Gastroesophageal sphincter (tissue), 4 donors: ENCODE measurements around the gene CLTB. TPM values are rescaled to one million over a fixed set of nuclear protein-coding genes. Genes with fewer than 3 reads are reported as not detected.

ENCODE experiments used
- ATAC-seq: fragments of 150-250 bp; one replicate; pipeline ENCODE4 v1.9.1; 2016; ENCODE audit warnings: mild to moderate bottlenecking, moderate library complexity
- H3K27ac ChIP-seq, 4 donors: fragments of 200-600 bp; sonication (generic) in 3 of 4; 1 replicate in 3 of 4; 2 replicates in 1 of 4; pipeline ENCODE4 v1.5.1; 2016 to 2019
- H3K27me3 ChIP-seq: fragments of 200-600 bp; sonication (generic); one replicate; pipeline ENCODE4 v1.5.1; 2019
- H3K36me3 ChIP-seq, 2 donors: fragments of 200-600 bp; sonication (generic); one replicate each; pipeline ENCODE4 v1.5.1; 2019; ENCODE audit warnings: control low read depth in 1 of 2
- H3K4me1 ChIP-seq, 3 donors: fragments of 200-600 bp; sonication (generic); 1 replicate in 2 of 3; 2 replicates in 1 of 3; pipeline ENCODE4 v1.5.1; 2016 to 2019; ENCODE audit warnings: control low read depth in 2 of 3
- H3K4me3 ChIP-seq, 2 donors: fragments of 200-600 bp; sonication (generic); one replicate each; pipeline ENCODE4 v1.5.1; 2019; ENCODE audit warnings: mild to moderate bottlenecking in 1 of 2, moderate library complexity in 1 of 2
- H3K9me3 ChIP-seq, 3 donors: fragments of 200-600 bp; sonication (generic); one replicate each; pipeline ENCODE4 v1.5.1; 2017 to 2019; ENCODE audit warnings: control low read depth in 2 of 3
- EP300 ChIP-seq: sonication (generic); formaldehyde crosslinking; IDR thresholded peaks from one replicate; pipeline ENCODE4 v1.6.1; 2017; ENCODE audit warnings: antibody characterized with exemption, mild to moderate bottlenecking
- POLR2A ChIP-seq, 2 donors: fragments of 450-650 bp; IDR thresholded peaks; one replicate each; pipeline ENCODE4 v1.6.1; 2017; ENCODE audit warnings: antibody characterized with exemption in 2 of 2, mild to moderate bottlenecking in 2 of 2, moderate library complexity in 1 of 2
- POLR2AphosphoS5 ChIP-seq: sonication (generic); formaldehyde crosslinking; IDR thresholded peaks from one replicate; pipeline ENCODE4 v1.6.1; 2017; ENCODE audit warnings: antibody characterized with exemption
- WGBS, 2 donors: methylation state at CpG; one replicate each; pipeline ENCODE4 v1.1.5; 2018; ENCODE audit warnings: low coverage in 1 of 2; 5-methylcytosine and 5-hydroxymethylcytosine counted together
- total RNA-seq, 4 donors: library from RNA; depleted of rRNA; stranded (reverse); fragments of >200 nt; gene quantifications; one replicate each; pipeline ENCODE4 v1.1.0, GENCODE V29; 2016
- TF ChIP-seq, protein P1 (sequence below), 4 experiments: fragments of 200-600 bp in 2 of 4; fragments of 450-650 bp in 2 of 4; sonication (generic) in 1 of 4; IDR thresholded peaks; one replicate each; pipeline ENCODE4 v1.5.1; 2017 to 2019; ENCODE audit warnings: antibody characterized with exemption in 4 of 4, mild to moderate bottlenecking in 2 of 4, moderate library complexity in 2 of 4

The CLTB gene
- total RNA-seq, 4 donors from 2014 or later = 222 to 285 (median 240) TPM

DNA sequence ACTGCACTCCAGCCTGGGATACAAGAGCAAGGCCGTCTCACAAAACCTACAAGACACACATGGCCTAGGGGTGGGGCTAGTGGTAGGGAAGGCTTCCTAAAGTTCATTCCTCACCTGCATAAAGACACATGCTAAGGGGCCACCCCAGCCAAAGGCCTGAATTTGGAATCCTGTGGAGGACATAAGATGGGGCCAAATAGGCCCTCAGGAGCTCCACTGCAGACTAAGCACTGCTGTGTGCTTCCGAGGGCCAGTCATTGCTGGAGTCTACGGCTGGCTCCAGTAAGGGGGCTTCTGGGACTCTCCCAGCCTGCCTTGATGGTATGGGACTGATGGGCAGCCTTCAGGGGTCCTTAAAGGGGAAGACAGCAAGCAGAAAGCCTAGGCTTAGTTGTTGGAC is 33.6 kb downstream of the CLTB start:
- H3K27me3 ChIP-seq = no peaks in the 10 kb centered on the region
- peaks cover 5 to 31% (median 7%) of the 10 kb centered on the region in 3 donors for H3K4me1 ChIP-seq
- ATAC-seq = no peak
- H3K9me3 ChIP-seq = no peaks in the 10 kb centered on the region
- peak overlapping the region in 2 of 4 donors; percentile 80 to 83 for H3K27ac ChIP-seq
- H3K4me3 ChIP-seq = no peak overlapping the region
- WGBS, 2 donors = 100% methylated on average over 1 of the region's 3 CpGs; no CpG with 5 or more reads in 1 of the 2 donors
- no peak for TF ChIP-seq POLR2A (IDR thresholded peaks at IDR 0.05)
- TF ChIP-seq EP300 = no peak
- TF ChIP-seq POLR2AphosphoS5 = no peak
- TF ChIP-seq, protein P1, sequence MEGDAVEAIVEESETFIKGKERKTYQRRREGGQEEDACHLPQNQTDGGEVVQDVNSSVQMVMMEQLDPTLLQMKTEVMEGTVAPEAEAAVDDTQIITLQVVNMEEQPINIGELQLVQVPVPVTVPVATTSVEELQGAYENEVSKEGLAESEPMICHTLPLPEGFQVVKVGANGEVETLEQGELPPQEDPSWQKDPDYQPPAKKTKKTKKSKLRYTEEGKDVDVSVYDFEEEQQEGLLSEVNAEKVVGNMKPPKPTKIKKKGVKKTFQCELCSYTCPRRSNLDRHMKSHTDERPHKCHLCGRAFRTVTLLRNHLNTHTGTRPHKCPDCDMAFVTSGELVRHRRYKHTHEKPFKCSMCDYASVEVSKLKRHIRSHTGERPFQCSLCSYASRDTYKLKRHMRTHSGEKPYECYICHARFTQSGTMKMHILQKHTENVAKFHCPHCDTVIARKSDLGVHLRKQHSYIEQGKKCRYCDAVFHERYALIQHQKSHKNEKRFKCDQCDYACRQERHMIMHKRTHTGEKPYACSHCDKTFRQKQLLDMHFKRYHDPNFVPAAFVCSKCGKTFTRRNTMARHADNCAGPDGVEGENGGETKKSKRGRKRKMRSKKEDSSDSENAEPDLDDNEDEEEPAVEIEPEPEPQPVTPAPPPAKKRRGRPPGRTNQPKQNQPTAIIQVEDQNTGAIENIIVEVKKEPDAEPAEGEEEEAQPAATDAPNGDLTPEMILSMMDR (IDR thresholded peaks at IDR 0.05) = no peak
- peaks cover 0 to 40% of the 10 kb centered on the region in 2 donors for H3K36me3 ChIP-seq

- TF ChIP-seq EP300 (no peak), POLR2A (IDR thresholded peaks at IDR 0.05) (no peak)
- ATAC-seq = no peak
- Histone ChIP-seq H3K36me3 (peaks cover 0 to 40% of the 10 kb centered on the region in 2 donors), H3K27ac (peak overlapping the region; percentile 34 to 83 (median 80)), H3K4me1 (peaks cover 0 to 23% (median 0%) of the 10 kb centered on the region in 3 donors), H3K27me3 (no peaks in the 10 kb centered on the region), H3K4me3 (no peak overlapping the region), H3K9me3 (no peaks in the 10 kb centered on the region)
- 75% methylated on average over 1 of the region's 3 CpGs; no CpG with 5 or more reads in 1 of the 2 donors for WGBS, 2 donors
Measured at GRCh38 chr5:176381979-176382378, 34.4 kb downstream of the CLTB start.

DNA sequence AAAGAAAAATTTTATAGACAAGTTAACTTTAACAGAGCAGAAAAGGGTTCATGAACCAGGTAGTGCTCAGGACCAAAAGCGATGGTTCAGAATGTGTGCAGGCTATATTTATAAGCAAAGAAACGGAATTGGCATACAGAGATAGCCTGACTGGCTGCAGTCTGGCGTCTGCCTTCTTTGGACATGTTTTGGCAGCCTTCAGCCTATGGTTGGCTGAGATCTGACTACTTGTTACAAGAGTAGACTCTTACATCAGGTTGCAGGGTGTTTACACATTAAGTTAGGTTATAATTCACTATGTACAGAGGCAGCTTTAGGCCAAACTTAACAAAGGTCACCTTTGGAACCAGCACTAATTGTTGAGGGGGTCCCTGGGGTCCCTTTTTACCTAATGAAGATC is 34.9 kb downstream of the CLTB start:
- Histone ChIP-seq H3K27me3 (no peaks in the 10 kb centered on the region), H3K4me1 (peaks cover 0 to 19% (median 0%) of the 10 kb centered on the region in 3 donors), H3K36me3 (peaks cover 0 to 40% of the 10 kb centered on the region in 2 donors), H3K9me3 (no peaks in the 10 kb centered on the region), H3K4me3 (no peak overlapping the region), H3K27ac (peak overlapping the region; percentile 34 to 83 (median 80))
- ATAC-seq = peak; percentile 75
- peak; percentile 48 for TF ChIP-seq POLR2AphosphoS5
- TF ChIP-seq POLR2A (IDR thresholded peaks at IDR 0.05) = no peak
- WGBS, 2 donors = 22 to 41% methylated on average over 3 of the region's 3 CpGs

GRCh38 chr5:176379881-176380280 is 36.5 kb downstream of the CLTB start:
- H3K9me3 ChIP-seq = no peaks in the 10 kb centered on the region
- H3K36me3 ChIP-seq = peaks cover 0 to 37% of the 10 kb centered on the region in 2 donors
- no peak overlapping the region for H3K4me3 ChIP-seq
- WGBS, 2 donors = 84 to 93% methylated on average over 3 of the region's 3 CpGs
- no peak overlapping the region for H3K27ac ChIP-seq
- peaks cover 0 to 19% (median 0%) of the 10 kb centered on the region in 3 donors for H3K4me1 ChIP-seq
- H3K27me3 ChIP-seq = no peaks in the 10 kb centered on the region
- TF ChIP-seq EP300 (no peak), POLR2AphosphoS5 (no peak), POLR2A (IDR thresholded peaks at IDR 0.05) (no peak)
- TF ChIP-seq, protein P1 (IDR thresholded peaks at IDR 0.05) = no peak
- no peak for ATAC-seq

- H3K9me3 ChIP-seq = no peaks in the 10 kb centered on the region
- H3K36me3 ChIP-seq = peaks cover 0 to 46% of the 10 kb centered on the region in 2 donors
- H3K4me3 ChIP-seq = no peak overlapping the region
- peaks cover 0 to 23% (median 0%) of the 10 kb centered on the region in 3 donors for H3K4me1 ChIP-seq
- no peaks in the 10 kb centered on the region for H3K27me3 ChIP-seq
- peak overlapping the region in 3 of 4 donors; percentile 14 to 53 (median 42) for H3K27ac ChIP-seq
- 56 to 60% methylated on average over 5 to 7 of the region's 7 CpGs for WGBS, 2 donors
- TF ChIP-seq EP300 = no peak
- TF ChIP-seq, protein P1 (IDR thresholded peaks at IDR 0.05) = no peak
- ATAC-seq = no peak
Measured at GRCh38 chr5:176373100-176373818, 43.1 kb downstream of the CLTB start.
